NCI-H2029 treated with DMSO at 0.1 percent for 48 hours (cell line): ENCODE data around the gene FOXS1.

Experiments used
- DNase-seq: peaks from one replicate; lab custom pipeline; 2025; lab: John Stamatoyannopoulos, UW

The FOXS1 gene

DNA sequence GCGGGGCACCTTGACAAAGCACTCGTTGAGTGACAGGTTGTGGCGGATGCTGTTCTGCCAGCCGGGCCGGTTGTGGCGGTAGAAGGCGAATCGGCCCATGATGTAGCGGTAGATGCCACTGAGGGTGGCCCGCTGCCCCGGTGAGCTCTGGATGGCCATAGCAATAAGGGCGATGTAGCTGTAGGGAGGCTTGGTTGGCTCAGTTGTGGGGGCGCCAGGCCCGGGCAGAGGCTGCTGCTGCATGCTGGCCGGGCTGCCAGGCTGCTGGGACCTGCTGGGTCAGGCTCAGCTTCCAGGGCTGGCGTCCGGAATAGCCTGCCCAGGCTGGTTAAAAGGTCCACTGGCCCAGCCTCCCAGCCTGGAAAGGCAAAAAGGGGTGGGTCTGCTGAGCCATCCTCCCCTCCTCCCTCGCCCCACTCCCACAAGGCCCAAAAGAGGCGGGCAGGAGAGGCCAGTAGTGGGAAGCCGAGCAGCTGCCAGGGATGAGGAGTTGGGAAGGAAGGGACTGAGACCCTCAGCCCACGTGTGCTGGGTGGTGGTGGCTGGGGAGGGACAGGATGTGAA, at the start of gene FOXS1:
Gene FOXS1, minus strand, starts transcription at position 305 of the 564 bp plus-strand sequence. Its CDS starts 62 bp downstream, at position 243.
- no peak for DNase-seq

DNA sequence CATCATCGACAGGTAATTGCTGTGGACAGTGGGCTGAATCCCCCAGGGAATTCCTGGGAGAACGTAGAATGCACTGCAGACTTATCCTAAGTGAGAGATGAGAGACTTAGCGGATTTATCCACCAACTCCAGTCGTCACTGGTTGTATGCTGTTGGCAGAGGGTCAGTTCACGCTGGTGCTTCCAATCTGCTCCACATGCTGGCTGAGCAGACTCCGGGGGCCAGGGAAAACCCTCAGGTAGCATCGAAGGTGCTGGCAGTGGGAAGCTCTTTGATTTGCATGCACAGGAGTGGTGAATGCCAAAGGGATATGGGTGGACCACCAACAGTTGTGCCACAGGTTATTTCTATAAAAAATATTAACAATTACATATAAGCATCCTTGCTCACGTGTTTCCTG, 45.2 kb upstream of the FOXS1 start:
- DNase-seq, result no peak

DNA sequence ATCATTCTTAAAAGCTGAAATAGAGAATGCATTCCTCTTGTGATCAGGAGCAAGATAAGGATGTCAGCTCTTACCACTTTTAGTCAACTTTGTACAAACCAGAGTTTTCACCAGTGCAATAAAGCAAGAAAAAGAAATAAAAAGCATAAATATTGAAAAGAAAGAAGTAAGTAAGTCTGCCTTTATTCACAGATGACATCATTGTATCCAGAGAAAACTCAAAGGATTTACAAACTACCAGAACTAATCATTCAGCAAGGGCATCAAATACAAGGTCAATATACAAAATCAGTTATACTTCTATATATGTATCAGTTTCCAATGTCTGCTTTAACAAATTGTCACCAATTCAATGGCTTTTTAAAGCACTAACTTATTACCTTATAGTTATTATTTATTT, 38.4 kb upstream of the FOXS1 start:
- DNase-seq, result no peak

DNA sequence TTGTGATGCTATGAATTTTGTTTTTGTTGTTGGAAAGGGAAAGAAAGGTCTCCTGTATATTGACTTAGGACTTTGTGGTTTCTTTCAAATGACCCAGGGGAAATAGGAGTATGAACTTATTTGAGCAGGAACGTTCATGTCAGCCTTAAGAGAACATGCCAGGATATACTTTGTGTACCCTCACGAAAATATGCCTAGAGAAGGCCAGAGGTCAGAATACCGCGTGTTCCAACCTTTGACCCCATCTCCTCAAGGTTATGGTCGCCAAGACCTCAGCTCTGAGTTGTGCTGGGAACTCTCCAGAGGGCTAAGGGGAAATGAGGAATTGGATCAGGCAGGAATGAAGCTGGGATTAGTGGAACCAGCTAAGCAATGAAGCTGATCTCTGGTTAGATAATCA, 36.5 kb upstream of the FOXS1 start:
- DNase-seq, result no peak

DNA sequence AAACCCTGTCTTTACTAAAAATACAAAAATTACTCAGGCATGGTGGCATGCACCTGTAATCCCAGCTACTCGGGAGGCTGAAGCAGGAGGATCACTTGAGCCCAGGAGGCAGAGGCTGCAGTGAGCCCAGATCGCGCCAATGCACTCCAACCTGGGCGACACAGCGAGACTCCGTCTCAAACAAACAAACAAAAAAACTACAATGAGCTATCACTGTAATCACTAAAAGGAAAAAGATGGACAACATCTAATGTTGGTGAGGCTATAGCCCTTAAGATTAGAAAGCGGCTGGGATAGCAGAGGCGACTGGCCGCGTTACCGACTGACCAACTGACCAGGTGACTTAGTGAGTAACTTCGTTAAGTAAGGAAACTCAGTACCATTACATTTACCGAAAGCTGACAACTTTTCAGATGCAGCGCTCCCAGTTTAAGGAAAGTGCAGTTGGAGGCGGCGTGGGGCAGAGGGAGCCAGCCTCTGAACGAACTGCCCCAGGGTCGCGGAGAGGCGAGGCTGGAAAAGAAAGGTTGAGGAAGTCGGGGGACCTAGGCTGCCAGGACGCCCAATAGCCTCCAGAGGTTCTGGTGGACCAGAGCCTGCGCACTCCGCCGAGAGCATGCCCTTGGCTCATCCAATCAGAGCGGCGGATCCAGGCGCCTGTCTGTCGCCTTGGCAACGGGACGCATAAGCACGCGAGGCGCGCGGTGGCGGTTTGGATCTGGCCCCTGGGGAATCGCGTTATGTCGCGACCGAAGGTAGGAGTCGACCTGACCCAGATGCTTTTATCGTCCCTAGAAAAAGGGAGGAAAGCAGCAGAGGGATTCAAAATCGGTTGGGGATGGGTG, 34.0 kb upstream of the FOXS1 start:
- DNase-seq, result peak; percentile 58

DNA sequence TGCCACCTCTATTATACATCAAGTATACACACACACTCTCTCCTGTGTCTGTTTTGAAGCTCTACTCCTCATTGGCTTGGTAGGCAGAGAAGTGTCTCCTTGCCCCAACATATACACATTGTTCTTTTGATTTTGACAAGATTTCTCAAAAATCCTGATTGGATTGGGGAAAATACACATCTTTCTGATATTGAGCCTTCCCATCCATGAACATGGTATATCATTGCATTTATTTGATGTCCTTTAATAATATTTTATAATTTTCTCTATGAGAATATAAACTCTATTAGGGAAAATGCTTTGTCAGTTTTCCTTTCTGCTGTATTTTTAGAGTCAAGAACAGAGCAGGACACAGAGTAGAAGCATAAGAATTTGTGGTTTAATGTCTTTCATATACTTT, 32.3 kb upstream of the FOXS1 start:
- DNase-seq, result no peak

DNA sequence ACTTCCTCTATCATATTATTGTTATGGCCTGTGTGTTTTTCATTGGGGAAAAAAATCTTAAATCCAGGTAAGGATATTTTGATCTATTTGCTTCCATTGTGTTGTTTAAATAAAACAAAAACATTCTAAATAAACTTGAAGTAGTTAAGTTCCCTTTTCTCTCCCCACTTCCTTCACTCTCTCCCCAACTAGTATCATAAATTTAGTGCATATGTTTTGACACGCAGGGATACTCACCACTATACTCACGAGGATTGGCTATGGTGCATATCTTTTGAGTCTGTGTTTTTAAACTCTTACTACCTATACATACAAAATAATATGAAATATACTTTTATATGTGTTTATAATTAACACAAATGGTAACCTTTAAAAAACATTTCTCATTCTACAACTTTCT, 30.3 kb upstream of the FOXS1 start:
- DNase-seq, result no peak

DNA sequence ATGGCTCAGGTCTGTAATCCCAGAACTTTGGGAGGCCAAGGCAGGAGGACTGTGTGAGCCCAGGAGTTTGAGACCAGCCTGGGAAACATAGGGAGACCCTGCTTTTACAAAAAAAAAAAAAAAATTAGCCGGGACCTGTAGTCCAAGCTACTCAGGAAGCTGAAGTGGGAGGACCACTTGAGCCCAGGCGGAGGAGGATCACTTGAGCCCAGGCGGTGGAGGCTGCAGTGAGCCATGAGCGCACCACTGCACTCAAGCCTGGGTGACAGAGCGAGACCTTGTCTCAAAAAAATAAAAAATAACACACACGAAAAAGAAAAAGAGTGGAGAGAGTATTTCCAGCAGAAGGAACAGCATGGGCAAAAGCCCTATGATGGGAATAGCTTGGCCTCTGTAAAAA, 27.0 kb upstream of the FOXS1 start:
- no peak for DNase-seq

DNA sequence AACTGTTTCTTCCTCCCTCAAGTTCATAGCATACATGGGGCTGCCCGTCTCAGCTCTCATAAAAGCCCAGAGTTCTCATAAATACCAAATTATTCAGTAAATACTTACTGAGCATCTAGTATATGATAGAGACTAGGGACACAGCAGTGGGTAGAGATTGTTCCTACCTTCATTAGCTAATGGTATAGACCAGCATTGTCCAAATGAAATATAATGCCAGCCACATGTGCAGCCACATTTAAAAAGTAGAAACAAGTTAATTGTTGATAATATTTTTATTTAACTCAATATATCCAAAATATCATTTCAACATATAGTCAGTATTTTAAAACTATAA, 26.2 kb upstream of the FOXS1 start:
- DNase-seq, result no peak

DNA sequence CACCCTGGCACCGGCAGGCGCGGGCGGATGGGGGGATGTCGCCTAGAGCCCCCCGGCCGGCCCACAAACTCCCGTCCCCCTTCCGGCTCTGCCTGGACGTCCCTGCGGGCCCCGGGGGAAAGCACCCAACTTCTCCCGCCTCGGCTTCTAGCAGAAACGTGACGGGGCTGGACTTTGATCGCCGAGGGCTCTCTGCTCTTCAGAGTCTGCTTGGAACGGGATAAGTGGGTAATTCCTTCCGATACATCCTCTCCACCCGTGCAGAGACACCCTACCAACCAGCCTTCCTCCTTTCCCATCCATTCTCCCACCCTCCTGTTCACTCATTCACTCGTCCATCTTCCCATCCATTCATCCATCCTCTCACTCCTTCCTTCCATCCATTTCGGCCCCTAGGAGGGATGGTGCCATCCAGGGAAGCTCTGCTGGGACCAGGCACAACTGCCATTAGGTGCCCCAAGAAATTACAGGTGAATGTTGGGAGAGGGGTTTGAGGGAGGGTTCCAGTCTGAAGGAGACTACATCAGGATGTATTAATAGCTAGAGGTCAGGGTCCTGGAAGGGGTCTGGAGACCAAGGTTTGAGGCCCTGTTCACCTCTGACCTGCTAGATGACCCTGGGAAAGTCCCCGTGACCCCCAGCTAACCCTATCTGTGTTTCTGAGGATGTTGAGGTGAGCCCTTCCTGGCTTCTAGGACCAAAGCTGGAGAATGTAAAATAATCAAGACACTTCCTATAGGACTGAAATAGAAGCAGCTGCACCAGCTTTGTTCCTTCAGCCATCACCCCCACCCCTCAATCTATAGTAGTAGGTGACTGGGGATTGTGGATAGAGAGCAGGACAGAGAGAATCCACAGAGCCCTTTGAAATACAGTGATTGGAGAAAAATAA, 25.6 kb upstream of the FOXS1 start:
- no peak for DNase-seq

DNA sequence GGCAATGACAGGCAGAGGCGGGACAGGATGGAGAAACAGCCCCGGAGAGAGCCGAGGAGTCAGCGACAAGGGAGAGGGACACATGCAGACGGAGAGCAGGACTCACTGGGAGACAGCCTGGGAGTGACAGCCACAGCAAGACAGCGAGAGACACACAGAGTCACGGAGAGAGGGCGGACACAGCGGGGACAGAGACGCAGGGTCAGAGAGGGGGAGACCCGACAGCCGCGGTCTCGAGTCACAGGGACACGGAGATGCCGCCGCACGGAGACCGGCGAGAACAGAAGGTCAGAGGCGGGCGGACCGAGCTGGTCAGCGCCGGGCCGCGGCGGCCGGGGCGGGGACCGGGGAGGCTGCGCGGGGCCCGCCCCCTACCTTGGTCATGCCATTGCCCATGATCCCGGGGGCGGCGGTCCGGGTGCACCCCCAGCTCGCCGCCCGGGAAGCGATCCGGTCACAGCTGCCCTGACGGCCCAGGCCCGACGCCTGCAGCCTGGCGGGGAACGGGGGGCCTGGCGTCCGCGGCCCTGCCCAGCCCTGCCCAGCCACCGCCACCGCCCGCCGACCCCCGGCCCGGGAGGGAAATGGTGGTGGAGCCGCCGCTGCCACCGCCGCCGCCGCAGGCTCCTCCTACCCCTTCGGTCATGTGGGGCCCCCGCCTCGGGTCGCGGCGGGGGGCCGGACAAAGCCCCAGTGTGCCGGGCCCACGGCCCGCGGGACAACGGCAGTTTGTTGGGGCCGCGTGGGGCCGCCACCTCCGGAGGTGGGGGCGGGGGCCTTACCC, 24.7 kb upstream of the FOXS1 start, which contains the start of the genes DUSP15 and TTLL9:
Gene DUSP15, minus strand, starts transcription at position 586 of the 784 bp plus-strand sequence. Its CDS starts 190 bp downstream, at position 396.
Gene TTLL9, plus strand, starts transcription at position 693 of the 784 bp plus-strand sequence. CDS start 493 bp downstream, outside the sequence.
- DNase-seq, result no peak

DNA sequence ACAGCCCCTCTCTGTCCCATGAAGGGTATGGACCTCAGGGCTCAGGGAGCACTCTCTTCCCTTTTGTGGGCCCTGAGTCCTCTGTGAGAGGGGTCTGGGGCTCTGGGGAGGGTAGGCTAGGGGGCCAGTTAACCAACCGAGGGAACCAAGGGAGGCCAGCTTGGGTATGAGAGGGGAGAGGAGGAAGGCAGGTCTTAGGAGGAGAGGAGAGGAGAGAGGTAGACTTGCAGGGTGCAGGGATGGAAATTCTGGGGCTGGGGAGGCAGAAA, 24.2 kb upstream of the FOXS1 start:
- DNase-seq, result no peak

DNA sequence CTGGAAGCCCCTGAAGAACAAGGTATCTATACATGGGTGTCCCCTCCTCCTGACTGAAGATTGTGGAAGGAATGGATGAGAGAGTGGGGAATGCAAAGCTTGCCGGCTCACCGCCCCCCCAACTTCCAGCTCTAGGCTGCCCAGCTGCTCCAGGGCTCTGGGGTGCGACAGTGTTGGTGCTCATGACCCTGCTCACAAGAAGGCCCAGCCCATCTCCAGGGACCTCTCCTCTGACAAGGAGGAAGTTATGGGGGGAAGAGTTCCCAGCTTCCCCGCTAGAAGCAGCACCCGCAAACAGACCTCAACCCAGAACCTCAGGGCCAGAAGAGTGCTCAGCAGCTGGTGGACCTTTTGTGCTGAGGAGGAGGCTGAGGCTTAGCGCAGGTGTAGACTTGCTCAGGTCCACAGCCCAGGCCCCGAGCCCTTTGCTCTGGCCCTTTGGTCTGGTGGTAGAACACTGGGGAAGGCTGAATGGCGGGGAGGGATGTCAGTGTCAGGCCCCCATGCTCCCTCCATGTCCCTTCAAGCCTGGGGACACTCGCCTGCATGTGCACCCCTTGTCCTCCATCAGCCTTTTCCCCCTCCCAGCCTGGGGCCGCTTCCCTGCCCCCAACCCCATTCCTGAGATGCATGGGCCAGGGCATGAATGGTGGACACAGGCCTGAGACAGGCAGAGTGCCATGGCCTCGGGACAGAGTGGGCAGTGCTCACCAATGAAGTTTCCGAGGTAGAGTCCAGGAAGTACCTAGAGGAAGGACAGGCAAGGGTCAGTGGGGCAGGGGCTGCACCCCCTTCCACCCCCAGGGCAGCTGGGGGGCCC, 23.7 kb upstream of the FOXS1 start:
- DNase-seq, result no peak

DNA sequence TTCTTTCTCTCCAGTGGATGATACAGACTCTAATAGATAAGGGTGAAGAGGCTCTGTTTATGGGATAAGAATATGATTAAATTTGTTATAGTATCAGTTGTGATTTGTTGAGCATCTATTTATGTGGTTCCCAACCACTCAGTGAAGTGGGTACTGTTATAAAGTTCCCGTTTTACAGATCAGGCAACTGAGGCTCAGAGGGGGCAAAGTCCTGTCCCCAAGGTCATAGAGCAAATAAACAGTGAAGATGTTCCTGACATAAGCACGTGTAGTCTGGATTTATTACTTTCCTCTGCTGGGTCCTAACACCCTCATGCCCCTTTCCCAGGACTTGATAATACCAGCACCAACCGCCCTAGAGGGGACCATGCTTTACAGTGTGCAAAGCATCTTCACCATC, 20.8 kb upstream of the FOXS1 start:
- DNase-seq, result no peak

DNA sequence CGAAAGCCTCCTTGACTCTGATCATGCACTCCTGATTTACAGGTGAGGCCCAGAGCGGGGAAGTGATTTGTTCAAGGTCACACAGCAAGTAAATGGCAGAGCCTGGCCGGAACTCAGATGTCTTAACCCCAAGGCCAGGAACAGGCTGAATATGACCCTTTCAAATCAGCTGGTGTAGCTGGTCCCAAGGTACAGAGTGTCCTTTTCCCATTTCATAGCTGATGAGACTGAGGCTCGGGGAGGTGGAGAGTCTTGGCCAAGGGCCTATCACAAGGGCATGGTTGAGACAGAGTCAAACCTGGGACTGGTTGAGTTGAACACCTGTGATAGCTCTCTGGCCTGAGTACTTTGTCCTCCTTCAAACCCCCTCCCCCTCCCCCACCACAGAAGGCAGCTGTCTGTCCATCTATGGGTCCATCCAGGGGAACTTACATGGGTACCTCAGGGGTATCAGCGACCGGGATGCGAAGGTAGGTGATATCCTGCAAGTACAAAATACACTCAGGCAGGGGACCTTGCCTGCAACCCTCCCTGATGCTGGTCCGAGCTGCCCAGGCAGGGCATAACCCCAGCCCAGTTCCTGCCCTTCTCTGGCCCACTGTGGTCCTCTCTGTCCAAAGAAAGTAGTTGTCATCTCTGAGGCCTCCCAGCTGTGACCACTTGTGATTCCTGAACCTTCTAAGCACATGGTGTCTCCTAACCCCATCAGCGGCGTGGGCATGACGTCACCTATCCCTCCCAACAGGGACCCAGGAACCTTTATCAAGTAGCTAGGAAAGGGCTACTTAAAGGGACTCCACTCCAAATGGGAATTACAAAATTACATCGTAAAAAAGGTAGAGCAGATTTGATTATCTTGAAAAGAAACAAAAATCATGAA, 19.4 kb upstream of the FOXS1 start:
- DNase-seq, result no peak

DNA sequence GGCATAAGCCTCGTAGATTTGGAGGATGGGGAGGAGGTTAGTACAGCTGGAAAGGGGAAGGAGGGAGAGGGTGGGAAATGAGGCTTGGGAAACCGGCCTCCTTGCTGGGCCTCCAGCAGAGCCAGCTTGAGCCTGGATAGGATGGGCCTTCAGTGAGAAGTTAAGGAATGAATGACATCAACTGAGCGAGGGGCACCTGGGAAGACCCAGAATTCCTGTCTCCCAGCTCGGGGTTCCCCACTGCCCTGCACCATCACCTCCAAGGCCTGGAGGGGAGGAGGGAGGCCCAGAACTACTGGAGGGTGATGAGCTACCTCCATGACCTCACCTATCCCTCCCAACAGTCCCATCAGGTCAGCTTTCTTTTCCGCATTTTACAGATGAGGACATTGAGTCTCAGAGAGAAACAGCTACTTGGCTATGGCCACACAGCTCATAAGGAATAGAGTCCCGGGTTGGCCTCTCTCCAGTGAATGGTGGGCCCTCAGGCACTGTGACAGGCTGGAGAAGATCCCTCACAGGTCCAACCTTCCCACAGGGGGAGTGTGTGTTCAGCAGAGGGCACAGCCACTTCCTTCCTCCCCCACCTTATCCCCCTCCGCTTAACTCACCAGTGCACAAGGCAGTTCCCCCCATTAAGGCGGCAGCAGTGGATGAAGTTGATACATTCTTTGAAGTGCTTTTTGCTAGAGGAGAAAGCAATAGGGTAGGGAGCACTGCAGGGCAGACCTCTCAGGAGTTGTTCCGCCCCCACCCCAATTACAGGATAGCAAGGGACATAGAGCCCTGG, 18.1 kb upstream of the FOXS1 start:
- no peak for DNase-seq

DNA sequence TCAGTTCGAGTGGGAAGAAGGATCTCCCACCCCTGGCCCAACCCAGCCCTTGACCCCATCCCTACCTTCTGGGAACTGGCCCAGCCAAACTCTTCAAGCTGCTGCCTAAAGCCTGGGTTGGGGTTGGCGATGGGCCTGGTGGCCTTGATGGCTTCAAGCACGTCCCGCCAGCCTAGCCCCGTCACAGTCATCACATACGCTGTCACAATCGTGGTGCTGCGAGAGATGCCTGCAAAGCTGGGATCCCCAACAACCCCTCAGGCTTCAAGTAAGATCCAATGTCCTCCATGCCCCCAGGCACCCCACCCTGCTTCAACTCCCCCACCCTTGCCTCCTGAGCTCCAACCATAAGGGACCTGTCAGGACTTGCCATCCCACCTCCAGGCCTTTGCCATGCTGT, 17.1 kb upstream of the FOXS1 start:
- DNase-seq, result no peak

DNA sequence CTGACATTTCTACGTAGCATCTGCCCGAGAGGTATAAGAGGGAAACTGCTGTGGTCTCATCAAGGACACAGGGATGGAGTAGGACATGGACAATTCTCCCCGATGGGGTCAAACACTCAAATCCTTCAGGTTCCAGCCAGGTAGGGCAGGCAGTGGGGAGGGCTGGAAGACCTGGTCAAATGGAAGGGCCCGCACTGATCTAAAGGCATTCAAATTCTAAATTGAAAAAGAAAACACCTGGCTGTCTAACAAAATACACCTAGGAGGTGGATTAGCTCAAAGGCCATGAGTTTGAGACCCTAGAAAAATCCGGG, 16.7 kb upstream of the FOXS1 start:
- DNase-seq, result no peak

DNA sequence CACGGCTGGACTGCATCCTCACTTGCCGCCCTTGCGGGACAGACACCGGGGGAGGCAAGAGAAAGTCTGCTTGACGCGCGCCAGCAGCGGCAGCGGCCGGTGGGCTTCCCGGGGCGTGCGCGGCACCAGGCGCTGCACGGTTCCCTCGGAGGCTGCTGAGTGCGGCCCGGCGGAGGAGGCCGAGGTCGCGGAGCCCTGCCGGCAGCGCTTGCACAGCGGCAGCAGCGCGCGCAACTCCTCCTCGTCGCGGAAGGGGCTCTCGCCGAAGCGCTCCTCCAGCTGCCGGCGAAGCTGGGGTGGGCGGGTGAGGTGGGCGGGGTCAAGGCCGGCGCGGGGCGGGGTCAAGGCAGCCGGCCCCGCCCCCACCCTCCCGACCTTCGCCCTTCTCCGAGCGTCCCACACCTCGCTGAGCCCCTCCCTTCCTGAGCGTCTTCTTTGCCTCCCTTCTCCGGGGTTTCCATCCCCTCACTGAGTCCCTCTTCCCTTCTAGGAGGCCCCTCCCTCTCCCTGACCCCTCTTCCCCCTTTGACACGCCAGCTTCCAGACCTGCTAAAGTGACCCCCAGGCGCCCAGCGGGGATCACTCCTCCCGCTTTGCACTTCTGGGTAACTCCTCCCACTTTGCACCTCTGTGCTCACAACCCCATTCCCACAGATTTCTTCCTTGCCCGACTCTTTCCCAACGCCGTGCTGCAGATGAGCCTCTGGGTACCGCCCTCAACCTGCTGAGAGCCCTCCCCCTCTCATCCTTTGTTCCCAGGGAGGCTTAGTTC, 16.2 kb upstream of the FOXS1 start:
- DNase-seq, result peak; percentile 58
